Suprapubic skin (tissue), 4 donors: Measurements from ENCODE around the gene IL6ST. TPM values are rescaled to one million over a fixed set of nuclear protein-coding genes. Genes with fewer than 3 reads are reported as not detected.

Experiments used
- DNase-seq, 2 donors: peaks; one replicate each; pipeline ENCODE4 v3.0.0-alpha.2; 2019; ENCODE audit warnings: low spot score in 2 of 2
- H3K27ac ChIP-seq: fragments of 200-600 bp; sonication (generic); one replicate; pipeline ENCODE4 v1.5.1; 2019
- H3K27me3 ChIP-seq: fragments of 200-600 bp; sonication (generic); one replicate; pipeline ENCODE4 v1.5.1; 2019
- H3K36me3 ChIP-seq: fragments of 200-600 bp; sonication (generic); one replicate; pipeline ENCODE4 v1.5.1; 2019
- H3K4me1 ChIP-seq: fragments of 200-600 bp; sonication (generic); one replicate; pipeline ENCODE4 v1.5.1; 2019
- H3K4me3 ChIP-seq: fragments of 200-600 bp; sonication (generic); one replicate; pipeline ENCODE4 v1.5.1; 2019; ENCODE audit warnings: mild to moderate bottlenecking
- H3K9me3 ChIP-seq: fragments of 200-600 bp; sonication (generic); one replicate; pipeline ENCODE4 v1.5.1; 2019
- CTCF ChIP-seq, 2 donors: fragments of 200-600 bp in 1 of 2; fragments of 450-650 bp in 1 of 2; sonication (generic) in 1 of 2; IDR thresholded peaks; one replicate each; pipeline ENCODE4 v1.5.1; 2016 to 2019; ENCODE audit warnings: antibody characterized with exemption in 2 of 2, mild to moderate bottlenecking in 1 of 2, moderate library complexity in 1 of 2
- EP300 ChIP-seq: sonication (generic); formaldehyde crosslinking; IDR thresholded peaks from one replicate; pipeline ENCODE4 v1.6.1; 2017; ENCODE audit warnings: antibody characterized with exemption
- POLR2A ChIP-seq, 2 donors: fragments of 450-650 bp; IDR thresholded peaks; one replicate each; pipeline ENCODE4 v1.6.1; 2017; ENCODE audit warnings: antibody characterized with exemption in 2 of 2, mild to moderate bottlenecking in 2 of 2, moderate library complexity in 2 of 2
- POLR2AphosphoS5 ChIP-seq, 3 donors: sonication (generic); formaldehyde crosslinking; IDR thresholded peaks; one replicate each; pipeline ENCODE4 v1.6.1; 2017; ENCODE audit warnings: antibody characterized with exemption in 3 of 3
- WGBS: methylation state at CpG from one replicate; pipeline ENCODE4 v1.1.5; 2018; 5-methylcytosine and 5-hydroxymethylcytosine counted together
- total RNA-seq, 4 donors: library from RNA; depleted of rRNA; stranded (reverse); fragments of >200 nt; gene quantifications; one replicate each; pipeline ENCODE4 v1.1.0, GENCODE V29; 2016

IL6ST gene
- total RNA-seq, 4 donors from 2014 or later = 47.0 to 110 (median 87.5) TPM

- Histone ChIP-seq H3K9me3 (no peaks in the 10 kb centered on the region), H3K36me3 (peaks cover 23% of the 10 kb centered on the region), H3K4me3 (no peak overlapping the region), H3K27ac (no peak overlapping the region), H3K4me1 (peaks cover 24% of the 10 kb centered on the region), H3K27me3 (no peaks in the 10 kb centered on the region)
- DNase-seq = no peak
- 51% methylated on average over 5 of the region's 5 CpGs for WGBS
- TF ChIP-seq POLR2AphosphoS5 (IDR thresholded peaks at IDR 0.05) (no peak), EP300 (no peak), POLR2A (IDR thresholded peaks at IDR 0.05) (no peak), CTCF (IDR thresholded peaks at IDR 0.05) (no peak)
Observed at GRCh38 chr5:55982957-55983381, 11.8 kb downstream of the IL6ST start.

- Histone ChIP-seq H3K27ac (no peak overlapping the region), H3K4me1 (peaks cover 3% of the 10 kb centered on the region), H3K36me3 (peaks cover 56% of the 10 kb centered on the region), H3K27me3 (no peaks in the 10 kb centered on the region), H3K4me3 (no peak overlapping the region), H3K9me3 (no peaks in the 10 kb centered on the region)
- no peak for TF ChIP-seq CTCF (IDR thresholded peaks at IDR 0.05)
- no peak for TF ChIP-seq POLR2A (IDR thresholded peaks at IDR 0.05)
- no peak for TF ChIP-seq EP300
- no peak for TF ChIP-seq POLR2AphosphoS5 (IDR thresholded peaks at IDR 0.05)
- WGBS = 91% methylated on average over 4 of the region's 4 CpGs
- no peak for DNase-seq
Observed at GRCh38 chr5:55973296-55973695, 21.5 kb downstream of the IL6ST start.

GRCh38 chr5:55969956-55970355 lies 24.8 kb downstream of the IL6ST start:
- Histone ChIP-seq H3K27ac (no peak overlapping the region), H3K36me3 (peaks cover 52% of the 10 kb centered on the region), H3K4me1 (peaks cover 3% of the 10 kb centered on the region), H3K4me3 (no peak overlapping the region), H3K27me3 (no peaks in the 10 kb centered on the region), H3K9me3 (no peaks in the 10 kb centered on the region)
- TF ChIP-seq CTCF (IDR thresholded peaks at IDR 0.05) (no peak), POLR2A (IDR thresholded peaks at IDR 0.05) (no peak), POLR2AphosphoS5 (IDR thresholded peaks at IDR 0.05) (no peak), EP300 (no peak)
- DNase-seq = no peak
- 17% methylated on average over 1 of the region's 1 CpG for WGBS

- no peaks in the 10 kb centered on the region for H3K27me3 ChIP-seq
- H3K27ac ChIP-seq = no peak overlapping the region
- H3K4me3 ChIP-seq = no peak overlapping the region
- H3K36me3 ChIP-seq = peaks cover 48% of the 10 kb centered on the region
- TF ChIP-seq CTCF (IDR thresholded peaks at IDR 0.05) (no peak), POLR2A (IDR thresholded peaks at IDR 0.05) (no peak), EP300 (no peak), POLR2AphosphoS5 (IDR thresholded peaks at IDR 0.05) (no peak)
- H3K9me3 ChIP-seq = no peaks in the 10 kb centered on the region
- DNase-seq = no peak
- peaks cover 3% of the 10 kb centered on the region for H3K4me1 ChIP-seq
Observed at GRCh38 chr5:55966284-55966683, 28.5 kb downstream of the IL6ST start.

GRCh38 chr5:55965525-55965924 lies 29.2 kb downstream of the IL6ST start:
- no peak overlapping the region for H3K4me3 ChIP-seq
- H3K36me3 ChIP-seq = peaks cover 52% of the 10 kb centered on the region
- H3K27ac ChIP-seq = no peak overlapping the region
- WGBS = 82% methylated on average over 6 of the region's 6 CpGs
- DNase-seq = no peak
- no peaks in the 10 kb centered on the region for H3K27me3 ChIP-seq
- peaks cover 3% of the 10 kb centered on the region for H3K4me1 ChIP-seq
- H3K9me3 ChIP-seq = no peaks in the 10 kb centered on the region
- TF ChIP-seq POLR2AphosphoS5 (IDR thresholded peaks at IDR 0.05) (no peak), EP300 (no peak), POLR2A (IDR thresholded peaks at IDR 0.05) (no peak), CTCF (IDR thresholded peaks at IDR 0.05) (no peak)
